ENCODE measurements around the gene FAM120B.

DNA sequence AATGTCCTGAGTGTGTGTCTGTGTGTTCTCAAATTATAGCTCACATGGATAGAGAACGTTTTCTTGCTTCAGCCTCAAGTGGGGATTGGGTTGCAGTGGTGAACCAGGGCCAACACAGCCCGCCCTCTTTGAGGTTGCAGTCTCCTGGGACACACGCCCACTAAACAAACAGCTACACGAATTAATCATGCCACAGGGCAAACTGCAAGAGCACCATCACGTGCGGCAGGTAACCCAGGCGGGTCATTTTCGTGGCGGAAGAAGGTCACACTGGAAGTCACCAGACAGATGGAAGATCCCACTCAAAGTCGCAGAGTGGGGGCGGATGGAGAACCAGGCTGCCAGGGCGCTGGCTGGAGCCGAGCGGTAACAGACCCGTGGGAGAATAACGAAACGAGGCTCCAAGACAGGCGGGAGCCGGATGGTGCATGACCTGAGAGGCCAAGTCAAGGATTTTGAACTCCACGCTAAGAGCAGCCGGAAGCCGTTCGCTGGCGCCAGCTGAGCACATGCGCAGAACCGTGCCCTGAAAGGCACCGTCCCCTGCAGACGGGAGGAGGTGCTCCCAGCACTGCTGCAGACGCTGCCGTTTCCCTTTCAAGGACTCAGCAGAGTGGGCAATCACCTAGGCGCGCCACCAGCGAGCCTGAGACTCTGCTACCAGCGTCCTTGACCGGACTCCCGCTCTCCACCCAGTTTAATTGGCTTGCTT lies 26.4 kb upstream of the FAM120B start:
- TF ChIP-seq CTCF (IDR thresholded peaks at IDR 0.05) (no peak), POLR2A (IDR thresholded peaks at IDR 0.05) (no peak), POLR2AphosphoS5 (IDR thresholded peaks at IDR 0.05) (no peak)

Data from breast epithelium (tissue), 3 donors.